ENCODE measurements around the gene GAR1.

DNA sequence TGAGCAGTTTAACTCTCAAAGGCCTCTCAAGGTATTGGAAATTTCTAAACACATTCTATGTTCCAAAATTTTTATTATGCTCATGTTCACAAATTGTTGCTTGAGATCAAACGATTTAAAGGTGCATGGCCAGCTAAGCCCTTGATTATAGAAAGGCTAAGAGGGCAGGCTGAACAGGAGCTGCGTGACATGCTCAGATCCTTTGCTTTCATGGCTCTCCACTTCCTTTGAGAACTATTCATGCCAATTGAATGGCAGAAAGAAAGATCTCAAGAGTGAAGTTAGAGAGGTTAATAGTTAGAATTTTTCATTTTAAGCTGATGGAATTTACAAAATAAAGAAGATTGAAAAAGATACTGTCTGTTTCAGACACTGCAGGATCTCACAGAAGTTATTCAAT, 32.9 kb downstream of the GAR1 start:
- no peak for TF ChIP-seq CTCF (IDR thresholded peaks at IDR 0.05)
- no peak for TF ChIP-seq POLR2A (IDR thresholded peaks at IDR 0.05)
